Esophagus muscularis mucosa (tissue), 4 donors: ENCODE data around the gene COL6A3.

Experiments
- EP300 ChIP-seq: sonication (generic); formaldehyde crosslinking; IDR thresholded peaks from one replicate; pipeline ENCODE4 v1.6.1; 2017; ENCODE audit warnings: antibody characterized with exemption
- POLR2A ChIP-seq: fragments of 450-650 bp; IDR thresholded peaks from one replicate; pipeline ENCODE4 v1.6.1; 2017; ENCODE audit warnings: antibody characterized with exemption, moderate library complexity, mild to moderate bottlenecking, low read depth
- POLR2AphosphoS5 ChIP-seq, 2 donors: sonication (generic); formaldehyde crosslinking; IDR thresholded peaks; one replicate each; pipeline ENCODE4 v1.6.1; 2017; ENCODE audit warnings: antibody characterized with exemption in 2 of 2
- TF ChIP-seq, protein P1 (sequence below), 3 experiments: fragments of 200-600 bp in 2 of 3; fragments of 450-650 bp in 1 of 3; sonication (generic) in 2 of 3; IDR thresholded peaks; one replicate each; pipeline ENCODE4 v1.5.1; 2017 to 2019; ENCODE audit warnings: antibody characterized with exemption in 3 of 3, mild to moderate bottlenecking in 2 of 3, moderate library complexity in 1 of 3

- TF ChIP-seq POLR2A, result no peak
- TF ChIP-seq, protein P1, sequence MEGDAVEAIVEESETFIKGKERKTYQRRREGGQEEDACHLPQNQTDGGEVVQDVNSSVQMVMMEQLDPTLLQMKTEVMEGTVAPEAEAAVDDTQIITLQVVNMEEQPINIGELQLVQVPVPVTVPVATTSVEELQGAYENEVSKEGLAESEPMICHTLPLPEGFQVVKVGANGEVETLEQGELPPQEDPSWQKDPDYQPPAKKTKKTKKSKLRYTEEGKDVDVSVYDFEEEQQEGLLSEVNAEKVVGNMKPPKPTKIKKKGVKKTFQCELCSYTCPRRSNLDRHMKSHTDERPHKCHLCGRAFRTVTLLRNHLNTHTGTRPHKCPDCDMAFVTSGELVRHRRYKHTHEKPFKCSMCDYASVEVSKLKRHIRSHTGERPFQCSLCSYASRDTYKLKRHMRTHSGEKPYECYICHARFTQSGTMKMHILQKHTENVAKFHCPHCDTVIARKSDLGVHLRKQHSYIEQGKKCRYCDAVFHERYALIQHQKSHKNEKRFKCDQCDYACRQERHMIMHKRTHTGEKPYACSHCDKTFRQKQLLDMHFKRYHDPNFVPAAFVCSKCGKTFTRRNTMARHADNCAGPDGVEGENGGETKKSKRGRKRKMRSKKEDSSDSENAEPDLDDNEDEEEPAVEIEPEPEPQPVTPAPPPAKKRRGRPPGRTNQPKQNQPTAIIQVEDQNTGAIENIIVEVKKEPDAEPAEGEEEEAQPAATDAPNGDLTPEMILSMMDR (IDR thresholded peaks at IDR 0.05), result no peak
- TF ChIP-seq POLR2AphosphoS5 (IDR thresholded peaks at IDR 0.05), result no peak
- TF ChIP-seq EP300, result no peak
These were observed 133.0 kb downstream of the COL6A3 start for GRCh38 chr2:237280939-237281338.
